AG10803 (cell line): ENCODE measurements around the gene ZSWIM6.

Experiments
- DNase-seq: peaks from one replicate; pipeline ENCODE4 v3.0.0; 2010; ENCODE audit warnings: low read depth
- H3K4me3 ChIP-seq: 2 replicates; pipeline ENCODE4 v1.5.1; 2011; ENCODE audit warnings: mild to moderate bottlenecking, low read length, control low read depth
- CTCF ChIP-seq: conservative IDR thresholded peaks from 2 replicates; pipeline ENCODE4 v1.5.1; 2011; ENCODE audit warnings: mild to moderate bottlenecking, low read length, control low read depth, inconsistent platforms

The ZSWIM6 gene

DNA sequence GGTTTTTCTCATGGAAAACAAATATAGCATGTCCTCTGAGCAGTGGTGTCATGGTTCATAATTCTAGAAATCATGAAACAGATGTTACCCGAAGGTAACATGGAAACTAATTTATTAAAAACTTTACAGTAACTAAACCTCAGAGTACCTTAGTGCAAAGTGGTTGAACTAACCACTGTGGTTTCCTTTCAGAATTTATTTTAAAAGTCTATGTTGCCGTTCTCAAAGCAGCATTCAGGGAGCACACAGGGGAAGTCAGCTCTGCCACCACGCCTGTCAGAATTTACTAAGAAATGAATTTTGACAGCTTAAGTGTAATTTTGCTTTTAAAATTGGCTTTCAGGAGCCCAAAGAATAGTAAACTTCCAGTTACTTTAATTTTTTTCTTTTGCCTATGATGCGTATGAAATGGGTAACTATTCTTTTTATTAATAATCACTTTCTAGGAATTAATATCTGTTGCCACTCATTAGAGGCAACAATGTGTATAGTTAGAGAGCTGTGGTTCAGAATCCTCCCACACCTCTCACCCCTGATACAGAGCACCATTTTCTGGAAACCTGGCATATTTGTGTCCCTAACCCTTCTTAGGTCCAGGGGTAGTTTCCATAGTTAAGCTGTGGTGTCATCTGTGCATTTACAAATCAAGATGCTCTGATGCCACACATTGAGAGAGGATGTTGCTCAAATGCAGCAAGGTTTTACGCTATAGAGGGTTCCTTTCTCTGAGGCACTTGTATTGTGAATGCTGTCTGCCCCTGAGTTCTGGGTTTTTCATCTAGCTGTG lies 202.6 kb downstream of the ZSWIM6 start:
- TF ChIP-seq CTCF = no peak
- DNase-seq = no peak
- H3K4me3 ChIP-seq = no peak overlapping the region

DNA sequence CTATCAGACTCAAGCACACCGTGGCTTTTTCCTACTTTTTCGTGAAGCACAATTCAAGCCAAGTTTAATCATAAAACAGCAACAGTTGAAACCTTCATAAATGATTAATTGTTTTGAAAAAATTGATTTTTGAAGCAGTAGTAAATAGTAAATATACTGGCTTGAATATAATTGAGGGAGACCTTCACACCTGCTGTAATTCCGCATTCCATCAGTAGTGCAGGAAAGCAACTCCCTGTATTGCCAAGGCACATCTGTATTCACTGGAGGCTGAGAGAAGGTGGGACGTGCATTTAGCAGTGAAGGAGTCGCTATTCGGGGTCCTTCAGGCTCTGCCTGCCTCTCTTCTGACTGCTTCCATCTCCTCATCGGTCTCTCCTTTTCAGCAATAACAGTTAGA lies 203.8 kb downstream of the ZSWIM6 start:
- no peak overlapping the region for H3K4me3 ChIP-seq
- TF ChIP-seq CTCF = no peak
- no peak for DNase-seq

DNA sequence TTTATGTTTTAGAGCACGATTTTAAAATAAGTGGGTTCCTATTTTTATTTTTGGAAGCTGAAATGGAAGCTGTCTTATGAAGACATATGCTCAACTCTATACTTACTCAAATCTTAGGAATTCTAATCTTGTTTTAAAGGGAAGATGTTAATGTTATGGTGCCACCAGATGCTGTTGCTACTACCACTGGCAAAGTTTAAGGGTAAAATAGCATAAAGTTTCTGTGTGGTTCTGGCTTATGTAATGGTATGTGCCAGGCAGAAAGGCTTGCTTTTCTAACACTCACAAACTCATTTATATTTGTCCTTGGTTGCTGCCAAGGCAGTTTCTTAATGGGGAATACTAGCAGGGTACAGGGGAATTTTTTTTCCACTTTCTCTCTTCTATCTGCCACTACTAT lies 204.9 kb downstream of the ZSWIM6 start:
- no peak for DNase-seq
- TF ChIP-seq CTCF = no peak

DNA sequence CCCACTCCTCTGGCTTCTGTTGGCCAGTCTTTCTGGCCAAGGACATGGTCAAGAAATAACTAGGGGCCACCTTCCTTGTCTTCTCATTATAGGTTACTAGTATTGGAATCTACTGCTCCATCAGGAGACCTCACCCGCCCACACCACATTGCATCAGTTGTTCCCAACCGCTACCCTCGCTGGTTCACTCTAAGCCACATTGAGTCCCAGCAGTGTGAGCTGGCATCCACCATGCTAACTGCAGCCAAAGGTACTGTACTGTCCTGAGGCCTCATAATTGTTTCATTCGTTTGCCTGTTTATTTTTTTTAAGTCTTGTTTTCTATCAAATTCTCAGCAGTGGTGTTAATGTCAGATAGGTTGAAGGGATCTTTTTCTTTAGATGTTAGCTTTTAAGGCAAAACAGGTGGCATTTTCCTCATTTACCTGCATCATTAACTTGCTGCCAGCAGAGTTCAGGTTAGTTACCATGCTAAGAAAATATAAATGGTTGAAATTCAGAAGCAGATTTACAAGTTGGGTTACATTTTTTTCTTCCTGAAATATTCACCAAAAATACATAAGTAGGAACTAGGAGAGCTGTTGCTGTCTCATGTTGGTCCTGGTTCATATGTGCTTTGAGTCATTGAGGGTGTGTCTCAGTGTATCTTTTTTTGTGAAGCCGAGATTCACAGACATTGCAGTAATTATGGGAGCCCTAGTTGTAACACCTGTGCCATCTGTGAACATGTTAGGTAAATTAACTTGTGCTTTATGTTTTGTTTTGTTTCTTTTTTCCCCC lies 206.9 kb downstream of the ZSWIM6 start:
- H3K4me3 ChIP-seq = no peak overlapping the region
- TF ChIP-seq CTCF = no peak
- DNase-seq = no peak

More for the DNA sequence above, 204.9 kb downstream of the ZSWIM6 start:
- H3K4me3 ChIP-seq = no peak overlapping the region

- no peak for TF ChIP-seq CTCF
- DNase-seq = no peak
These were observed 217.5 kb downstream of the ZSWIM6 start for GRCh38 chr5:61549530-61549929.

GRCh38 chr5:61551637-61552313 lies 219.7 kb downstream of the ZSWIM6 start:
- H3K4me3 ChIP-seq = no peak overlapping the region
- TF ChIP-seq CTCF = no peak

More at GRCh38 chr5:61549530-61549929, 217.5 kb downstream of the ZSWIM6 start:
- H3K4me3 ChIP-seq = no peak overlapping the region

More at GRCh38 chr5:61551637-61552313, 219.7 kb downstream of the ZSWIM6 start:
- DNase-seq = no peak
